Measurements from ENCODE around the gene TERF2IP.
A peak's percentile ranks its signal among the peaks of the same experiment; 100 is the strongest.

The TERF2IP gene

DNA sequence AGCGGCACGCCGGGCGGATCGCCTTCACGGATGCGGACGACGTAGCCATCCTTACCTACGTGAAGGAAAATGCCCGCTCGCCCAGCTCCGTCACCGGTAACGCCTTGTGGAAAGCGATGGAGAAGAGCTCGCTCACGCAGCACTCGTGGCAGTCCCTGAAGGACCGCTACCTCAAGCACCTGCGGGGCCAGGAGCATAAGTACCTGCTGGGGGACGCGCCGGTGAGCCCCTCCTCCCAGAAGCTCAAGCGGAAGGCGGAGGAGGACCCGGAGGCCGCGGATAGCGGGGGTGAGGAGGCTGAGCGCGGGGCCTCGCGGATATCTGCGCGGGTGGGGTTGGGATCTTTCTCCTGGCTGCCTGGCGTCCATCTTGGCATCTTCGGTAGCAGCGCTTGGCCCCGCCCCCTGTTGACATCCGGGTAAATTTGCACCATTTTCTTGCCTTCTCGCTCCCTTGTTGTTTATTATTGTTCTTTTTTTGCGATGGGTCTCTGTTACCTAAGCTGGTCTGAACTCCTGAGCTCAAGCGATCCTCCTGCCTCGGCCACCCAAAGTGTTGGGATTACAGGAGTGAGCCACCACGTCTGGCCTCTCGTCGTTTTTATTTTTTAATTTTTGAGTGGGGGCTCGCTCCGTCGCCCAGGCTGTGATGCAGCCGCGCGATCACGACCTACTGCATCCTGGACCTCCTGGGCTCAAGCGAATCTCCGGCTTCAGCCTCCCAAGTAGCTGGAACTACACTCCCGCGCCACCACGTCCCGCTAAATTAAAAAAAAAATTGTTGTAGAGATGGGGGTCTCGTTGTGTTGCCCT is 898 bp downstream of the TERF2IP start:
- H3K9me3 Mint-ChIP-seq: no peaks in the 10 kb centered on the region
- H3K27me3 Mint-ChIP-seq: no peaks in the 10 kb centered on the region
- H3K27ac Mint-ChIP-seq (ENCODE audit: low read depth): peak overlapping the region; percentile 99
- DNase-seq (ENCODE audit: low spot score in 2 of 2) (peak; percentile 79 to 83), ATAC-seq (replicated peaks; ENCODE audit: extremely low read depth, poor library complexity, severe bottlenecking) (peak; percentile 51)
- H3K4me3 Mint-ChIP-seq: peak overlapping the region; percentile 81
- peaks cover 53% of the 10 kb centered on the region for H3K36me3 Mint-ChIP-seq (ENCODE audit: insufficient read depth)
- peaks cover 60% of the 10 kb centered on the region for H3K4me1 Mint-ChIP-seq

DNA sequence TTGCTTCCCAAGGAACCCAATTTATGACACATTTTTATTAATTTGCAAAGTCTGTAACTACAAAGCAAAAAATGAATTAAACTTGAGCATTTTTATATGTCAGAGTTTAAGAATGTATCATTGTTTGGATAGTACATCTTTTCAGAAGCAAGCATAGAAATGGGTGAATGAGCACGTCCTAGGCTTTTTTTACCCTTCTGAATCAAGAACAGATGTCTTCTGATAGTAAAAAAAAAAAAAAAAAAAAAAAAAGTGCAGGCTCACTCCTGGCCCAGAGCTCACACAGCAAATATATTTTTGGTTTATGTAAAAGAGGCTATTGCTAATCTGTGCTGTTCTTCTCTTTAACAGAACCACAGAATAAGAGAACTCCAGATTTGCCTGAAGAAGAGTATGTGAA is 6.3 kb downstream of the TERF2IP start:
- DNase-seq (ENCODE audit: low spot score in 2 of 2) (no peak), ATAC-seq (replicated peaks; ENCODE audit: extremely low read depth, poor library complexity, severe bottlenecking) (no peak)
- H3K27ac Mint-ChIP-seq (ENCODE audit: low read depth): peak overlapping the region; percentile 86
- no peaks in the 10 kb centered on the region for H3K27me3 Mint-ChIP-seq
- H3K4me3 Mint-ChIP-seq: peak overlapping the region; percentile 81
- H3K9me3 Mint-ChIP-seq: no peaks in the 10 kb centered on the region
- H3K4me1 Mint-ChIP-seq: peaks cover 73% of the 10 kb centered on the region
- peaks cover 74% of the 10 kb centered on the region for H3K36me3 Mint-ChIP-seq (ENCODE audit: insufficient read depth)

DNA sequence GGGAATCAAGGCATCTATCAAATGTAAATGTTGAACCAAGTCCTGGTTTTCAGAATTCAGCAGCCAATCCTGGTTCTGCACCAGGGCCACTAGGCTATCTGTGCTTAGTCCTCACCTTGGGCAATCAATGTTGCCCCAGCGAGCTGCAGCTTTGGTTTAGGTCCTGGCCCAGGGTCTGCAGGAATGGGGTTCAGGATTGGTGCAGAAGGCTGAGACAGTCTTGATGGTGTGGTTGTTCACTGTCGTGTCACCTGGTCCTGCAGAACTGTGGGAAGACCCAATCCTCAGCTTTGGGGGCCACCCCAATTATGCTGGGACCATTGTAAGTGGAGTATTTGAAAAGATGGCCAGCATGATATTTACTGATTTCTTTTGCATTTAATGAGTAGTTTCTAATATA is 10.6 kb downstream of the TERF2IP start:
- Mint-ChIP-seq H3K27me3 (no peaks in the 10 kb centered on the region), H3K36me3 (ENCODE audit: insufficient read depth) (peaks cover 64% of the 10 kb centered on the region), H3K27ac (ENCODE audit: low read depth) (no peak overlapping the region), H3K4me3 (no peak overlapping the region), H3K9me3 (no peaks in the 10 kb centered on the region), H3K4me1 (peaks cover 50% of the 10 kb centered on the region)
- no peak for ATAC-seq (replicated peaks; ENCODE audit: extremely low read depth, poor library complexity, severe bottlenecking)
- DNase-seq (ENCODE audit: low spot score in 2 of 2): no peak

DNA sequence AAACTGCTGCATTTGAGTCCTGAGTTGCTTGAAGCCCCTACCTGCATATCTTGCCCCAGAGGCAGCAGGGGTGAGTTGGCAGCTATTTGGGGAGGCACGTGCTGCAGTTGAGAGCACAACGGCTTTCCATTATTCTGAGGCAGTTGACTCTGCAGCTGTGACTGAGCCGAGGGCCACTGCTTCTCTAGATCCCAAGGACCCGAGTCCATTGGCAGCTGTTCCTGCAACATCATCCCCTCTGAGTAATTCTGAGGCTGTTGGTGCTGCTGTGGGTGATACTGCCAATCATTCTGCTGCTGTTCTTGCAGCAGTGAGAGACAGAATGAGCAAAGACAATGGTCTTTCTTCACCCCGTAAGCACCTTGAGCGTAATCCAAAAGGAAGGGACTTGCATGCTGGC is 12.7 kb downstream of the TERF2IP start:
- ATAC-seq (replicated peaks; ENCODE audit: extremely low read depth, poor library complexity, severe bottlenecking): no peak
- H3K36me3 Mint-ChIP-seq (ENCODE audit: insufficient read depth): peaks cover 45% of the 10 kb centered on the region
- no peak overlapping the region for H3K4me3 Mint-ChIP-seq
- no peaks in the 10 kb centered on the region for H3K9me3 Mint-ChIP-seq
- DNase-seq (ENCODE audit: low spot score in 2 of 2): no peak
- H3K27me3 Mint-ChIP-seq: no peaks in the 10 kb centered on the region
- peaks cover 37% of the 10 kb centered on the region for H3K4me1 Mint-ChIP-seq
- H3K27ac Mint-ChIP-seq (ENCODE audit: low read depth): peak overlapping the region; percentile 44

DNA sequence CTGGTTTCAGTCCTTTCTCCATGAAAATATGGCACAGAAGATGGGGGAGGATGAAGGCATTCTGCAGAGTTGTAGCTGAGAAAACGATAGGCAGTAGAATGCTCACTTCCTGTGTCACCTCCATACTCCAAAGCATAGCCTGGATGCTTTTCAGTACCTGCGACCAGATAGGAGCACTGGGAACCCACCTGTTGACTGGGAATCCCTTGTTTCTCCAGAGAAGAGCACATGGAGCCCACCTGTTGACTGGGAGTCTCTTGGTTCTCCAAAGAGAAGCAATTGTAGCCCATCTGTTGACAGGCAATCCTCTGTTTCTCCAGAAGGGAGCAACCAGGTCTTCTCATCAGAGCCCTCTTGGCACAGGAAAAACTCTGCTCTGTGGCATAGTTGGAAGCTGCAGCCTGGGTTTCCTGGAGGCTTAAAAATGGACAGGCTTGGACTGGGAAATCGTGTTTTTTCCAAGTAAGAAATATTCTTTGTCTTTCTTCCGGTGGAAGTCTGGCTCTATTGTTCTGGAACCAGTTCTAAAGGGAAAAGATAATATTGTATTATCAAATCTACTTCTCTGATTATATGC is 13.2 kb downstream of the TERF2IP start:
- ATAC-seq (replicated peaks; ENCODE audit: extremely low read depth, poor library complexity, severe bottlenecking): no peak
- no peak overlapping the region for H3K4me3 Mint-ChIP-seq
- H3K27ac Mint-ChIP-seq (ENCODE audit: low read depth): no peak overlapping the region
- no peak for DNase-seq (ENCODE audit: low spot score in 2 of 2)
- peaks cover 34% of the 10 kb centered on the region for H3K4me1 Mint-ChIP-seq
- H3K9me3 Mint-ChIP-seq: no peaks in the 10 kb centered on the region
- H3K36me3 Mint-ChIP-seq (ENCODE audit: insufficient read depth): peaks cover 40% of the 10 kb centered on the region
- H3K27me3 Mint-ChIP-seq: no peaks in the 10 kb centered on the region

DNA sequence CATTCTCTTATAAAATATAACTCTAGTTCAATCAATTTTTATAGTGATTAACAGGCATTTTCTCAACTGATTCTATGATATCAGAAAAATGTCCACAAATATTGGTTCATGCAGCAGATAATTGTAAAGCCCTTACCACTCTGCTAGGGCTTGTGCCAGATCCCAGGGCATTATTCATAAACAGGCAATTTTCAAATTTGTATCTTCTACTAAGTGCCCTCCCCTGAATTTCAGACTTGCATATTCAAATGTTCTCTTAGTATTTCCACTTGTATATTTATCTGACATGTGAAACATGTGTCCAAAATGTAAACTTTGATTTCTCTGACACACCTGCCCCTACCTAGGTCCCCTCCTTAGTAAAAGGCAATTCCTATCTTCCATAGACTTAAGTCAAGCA is 19.9 kb downstream of the TERF2IP start:
- no peaks in the 10 kb centered on the region for H3K27me3 Mint-ChIP-seq
- H3K27ac Mint-ChIP-seq (ENCODE audit: low read depth): no peak overlapping the region
- no peaks in the 10 kb centered on the region for H3K9me3 Mint-ChIP-seq
- ATAC-seq (replicated peaks; ENCODE audit: extremely low read depth, poor library complexity, severe bottlenecking) (no peak), DNase-seq (ENCODE audit: low spot score in 2 of 2) (no peak)
- H3K4me1 Mint-ChIP-seq: no peaks in the 10 kb centered on the region
- H3K36me3 Mint-ChIP-seq (ENCODE audit: insufficient read depth): peaks cover 4% of the 10 kb centered on the region
- H3K4me3 Mint-ChIP-seq: no peak overlapping the region

DNA sequence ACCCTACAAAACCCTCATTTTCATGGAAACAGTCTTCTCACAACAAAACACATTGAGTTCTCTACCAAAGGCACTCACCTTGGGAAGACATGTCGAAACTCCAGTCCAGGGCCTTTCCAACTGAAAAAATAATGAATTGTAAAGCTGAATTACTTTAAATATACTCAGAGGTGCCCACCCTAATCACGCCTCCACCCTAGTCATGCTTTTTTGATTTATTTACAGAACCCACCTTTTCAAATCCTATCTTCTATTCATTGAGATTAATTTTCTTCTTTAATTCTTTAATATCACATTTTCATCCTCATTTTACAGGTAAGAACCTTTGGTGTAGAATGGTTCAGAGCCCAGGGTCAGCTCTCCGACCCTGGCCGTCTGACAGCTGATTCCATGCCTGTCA is 29.3 kb downstream of the TERF2IP start, which contains the start of gene CPHXL2:
Gene CPHXL2 (minus strand): TSS at position 101 of the 400 bp plus-strand sequence. CDS start 10 bp downstream, at position 91.
- H3K36me3 Mint-ChIP-seq (ENCODE audit: insufficient read depth): peaks cover 3% of the 10 kb centered on the region
- ATAC-seq (replicated peaks; ENCODE audit: extremely low read depth, poor library complexity, severe bottlenecking): no peak
- DNase-seq (ENCODE audit: low spot score in 2 of 2): no peak
- H3K27ac Mint-ChIP-seq (ENCODE audit: low read depth): no peak within 1 kb of the TSS
- H3K4me1 Mint-ChIP-seq: no peaks in the 10 kb centered on the region
- H3K9me3 Mint-ChIP-seq: no peaks in the 10 kb centered on the region
- H3K27me3 Mint-ChIP-seq: no peaks in the 10 kb centered on the region
- H3K4me3 Mint-ChIP-seq: no peak within 1 kb of the TSS

DNA sequence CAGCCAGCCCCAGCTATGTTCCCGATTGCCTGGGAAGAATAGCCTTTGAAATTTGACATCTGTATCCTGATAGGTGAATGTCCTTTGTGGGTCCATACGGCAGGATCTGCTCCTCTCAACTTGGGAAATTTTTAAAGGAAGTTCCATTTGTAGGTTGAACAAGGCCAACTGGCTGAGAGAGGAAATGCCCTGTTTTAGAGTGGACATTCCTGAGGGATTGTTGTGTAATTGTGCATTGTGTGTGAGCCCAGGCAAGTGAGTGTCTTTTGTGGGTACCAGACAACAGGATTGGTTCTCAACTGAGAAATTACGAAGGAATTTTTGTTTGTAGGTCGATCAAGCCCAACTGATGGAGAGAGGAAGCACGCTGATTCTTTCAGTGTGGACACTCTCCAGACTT is 31.8 kb downstream of the TERF2IP start:
- H3K27ac Mint-ChIP-seq (ENCODE audit: low read depth): no peak overlapping the region
- H3K9me3 Mint-ChIP-seq: no peaks in the 10 kb centered on the region
- DNase-seq (ENCODE audit: low spot score in 2 of 2) (no peak), ATAC-seq (replicated peaks; ENCODE audit: extremely low read depth, poor library complexity, severe bottlenecking) (no peak)
- no peaks in the 10 kb centered on the region for H3K4me1 Mint-ChIP-seq
- peaks cover 3% of the 10 kb centered on the region for H3K36me3 Mint-ChIP-seq (ENCODE audit: insufficient read depth)
- no peaks in the 10 kb centered on the region for H3K27me3 Mint-ChIP-seq
- no peak overlapping the region for H3K4me3 Mint-ChIP-seq

DNA sequence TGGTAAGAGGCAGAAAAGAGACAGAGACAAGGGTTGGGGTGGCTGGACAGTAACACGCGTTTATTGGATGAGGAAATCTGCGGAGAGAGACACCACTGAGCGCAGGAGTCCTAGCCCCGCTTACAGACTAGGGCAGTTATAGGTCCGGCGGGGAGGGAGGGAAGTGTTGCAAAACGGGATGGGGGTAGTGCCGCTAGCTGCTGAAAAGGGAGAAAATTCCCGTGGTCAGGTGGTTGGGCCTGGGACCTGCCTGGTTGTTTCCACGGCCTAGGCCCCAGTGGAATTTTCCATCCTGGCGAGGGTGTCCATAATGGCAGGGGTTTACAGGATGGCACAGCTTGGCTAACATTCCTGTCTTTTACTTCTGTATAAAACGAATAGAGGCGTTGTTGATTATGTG is 34.7 kb downstream of the TERF2IP start:
- Mint-ChIP-seq H3K4me3 (no peak overlapping the region), H3K27ac (ENCODE audit: low read depth) (no peak overlapping the region), H3K36me3 (ENCODE audit: insufficient read depth) (peaks cover 3% of the 10 kb centered on the region), H3K27me3 (no peaks in the 10 kb centered on the region), H3K4me1 (no peaks in the 10 kb centered on the region), H3K9me3 (no peaks in the 10 kb centered on the region)
- ATAC-seq (replicated peaks; ENCODE audit: extremely low read depth, poor library complexity, severe bottlenecking): no peak
- no peak for DNase-seq (ENCODE audit: low spot score in 2 of 2)

DNA sequence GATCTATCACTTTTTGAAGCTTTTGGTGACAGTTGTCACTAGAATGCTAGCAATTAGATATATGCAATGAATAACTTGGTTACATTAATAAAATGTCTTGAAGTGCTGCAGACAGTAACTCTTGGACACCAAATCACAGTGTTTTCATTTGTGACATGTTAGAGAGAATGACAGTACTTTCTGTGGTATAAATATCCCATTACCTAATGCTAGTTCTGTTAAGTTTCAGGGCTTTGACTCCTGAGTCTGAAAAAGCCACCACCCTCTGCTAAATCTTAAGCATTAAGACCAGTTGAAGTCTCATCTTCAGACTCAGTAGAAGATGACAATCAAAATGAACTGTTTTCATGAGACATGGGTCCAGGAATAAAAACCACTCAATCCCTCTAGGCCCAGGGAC is 39.8 kb downstream of the TERF2IP start:
- H3K27me3 Mint-ChIP-seq: no peaks in the 10 kb centered on the region
- H3K4me1 Mint-ChIP-seq: peaks cover 4% of the 10 kb centered on the region
- no peak overlapping the region for H3K27ac Mint-ChIP-seq (ENCODE audit: low read depth)
- no peaks in the 10 kb centered on the region for H3K36me3 Mint-ChIP-seq (ENCODE audit: insufficient read depth)
- DNase-seq (ENCODE audit: low spot score in 2 of 2) (no peak), ATAC-seq (replicated peaks; ENCODE audit: extremely low read depth, poor library complexity, severe bottlenecking) (no peak)
- H3K4me3 Mint-ChIP-seq: no peak overlapping the region
- H3K9me3 Mint-ChIP-seq: no peaks in the 10 kb centered on the region

DNA sequence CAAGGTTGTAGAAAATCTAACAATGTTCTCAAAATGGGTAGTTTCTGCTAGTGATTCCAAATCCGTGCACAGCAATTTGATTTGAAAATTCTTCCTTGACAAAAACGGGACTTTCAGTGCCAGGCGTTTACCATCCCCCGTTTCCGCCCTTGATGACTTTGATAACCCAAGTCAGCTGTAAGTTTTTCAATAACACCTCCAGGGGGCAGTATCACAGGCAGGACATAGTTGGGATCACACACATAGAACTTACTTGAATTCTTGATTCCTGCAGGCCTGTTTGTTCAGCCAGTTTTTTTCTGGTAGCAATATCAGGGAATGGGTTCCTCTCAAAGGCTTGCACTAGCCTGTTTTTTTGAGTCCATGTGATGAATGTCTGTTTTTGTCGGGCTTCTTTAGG is 48.1 kb downstream of the TERF2IP start:
- Mint-ChIP-seq H3K4me1 (no peaks in the 10 kb centered on the region), H3K36me3 (ENCODE audit: insufficient read depth) (no peaks in the 10 kb centered on the region), H3K9me3 (no peaks in the 10 kb centered on the region), H3K27ac (ENCODE audit: low read depth) (no peak overlapping the region), H3K4me3 (no peak overlapping the region), H3K27me3 (no peaks in the 10 kb centered on the region)
- no peak for DNase-seq (ENCODE audit: low spot score in 2 of 2)
- no peak for ATAC-seq (replicated peaks; ENCODE audit: extremely low read depth, poor library complexity, severe bottlenecking)

DNA sequence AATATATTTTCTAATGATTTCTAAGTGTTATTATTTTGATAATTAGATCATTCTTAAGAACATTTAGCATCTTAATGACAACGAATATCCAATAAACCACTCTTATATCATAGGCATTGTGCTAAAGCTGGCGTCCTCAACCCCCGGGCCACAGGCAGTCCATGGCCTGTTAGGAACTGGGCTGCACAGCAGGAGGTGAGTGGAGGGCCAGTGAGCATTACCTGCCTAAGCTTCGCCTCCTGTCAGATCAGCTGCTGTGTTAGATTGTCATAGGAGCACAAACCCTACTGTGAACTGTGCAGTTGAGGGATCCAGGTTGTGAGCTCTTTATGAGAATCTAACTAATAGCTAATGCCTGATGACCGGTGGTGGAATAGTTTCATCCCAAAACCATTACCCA is 50.0 kb downstream of the TERF2IP start:
- no peak overlapping the region for H3K4me3 Mint-ChIP-seq
- no peaks in the 10 kb centered on the region for H3K9me3 Mint-ChIP-seq
- no peaks in the 10 kb centered on the region for H3K36me3 Mint-ChIP-seq (ENCODE audit: insufficient read depth)
- no peak for DNase-seq (ENCODE audit: low spot score in 2 of 2)
- H3K27me3 Mint-ChIP-seq: no peaks in the 10 kb centered on the region
- no peaks in the 10 kb centered on the region for H3K4me1 Mint-ChIP-seq
- ATAC-seq (replicated peaks; ENCODE audit: extremely low read depth, poor library complexity, severe bottlenecking): no peak
- no peak overlapping the region for H3K27ac Mint-ChIP-seq (ENCODE audit: low read depth)

DNA sequence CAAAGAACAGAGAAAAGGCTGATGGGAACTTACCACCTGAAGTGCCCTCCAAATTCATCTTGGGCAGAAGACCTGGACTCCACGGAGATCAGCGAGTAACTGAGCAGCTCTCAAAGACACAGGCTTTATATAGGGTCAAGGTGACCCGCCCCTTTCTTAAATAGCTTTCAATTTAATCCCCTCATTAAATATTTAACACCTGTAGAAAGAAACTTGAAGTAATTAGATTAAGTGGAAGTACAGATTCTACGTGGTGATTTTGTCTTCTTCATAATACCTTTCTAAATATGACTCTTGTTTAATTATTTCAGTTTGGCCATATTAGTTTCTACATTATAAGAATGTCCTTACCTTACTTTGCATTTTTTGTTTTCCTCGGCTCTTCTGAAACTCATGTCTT is 53.8 kb downstream of the TERF2IP start, which contains the start of gene DUXB:
Gene DUXB (minus strand): TSS at position 101 of the 400 bp plus-strand sequence. CDS start 43 bp downstream, at position 58.
- Mint-ChIP-seq H3K36me3 (ENCODE audit: insufficient read depth) (no peaks in the 10 kb centered on the region), H3K4me3 (no peak within 1 kb of the TSS), H3K27ac (ENCODE audit: low read depth) (no peak within 1 kb of the TSS), H3K4me1 (no peaks in the 10 kb centered on the region), H3K27me3 (peaks cover 14% of the 10 kb centered on the region), H3K9me3 (no peaks in the 10 kb centered on the region)
- ATAC-seq (replicated peaks; ENCODE audit: extremely low read depth, poor library complexity, severe bottlenecking) (no peak), DNase-seq (ENCODE audit: low spot score in 2 of 2) (no peak)

Measured in central memory CD8-positive, alpha-beta T cell (primary cell).